Astrocyte (in vitro differentiated cells and primary cell): ENCODE data around the gene HECA.
"Not testable (repeated sequence)": the region's sequence is repeated elsewhere in the genome, so short reads cannot be mapped to it uniquely, and the experiment has no call there.

Source experiments
- EZH2 ChIP-seq: IDR thresholded peaks from 2 replicates; pipeline ENCODE4 v1.6.1; 2012; ENCODE audit warnings: mild to moderate bottlenecking, low read length, inconsistent platforms; ENCODE audit not compliant: insufficient read depth
- TF ChIP-seq, protein P1 (sequence below): IDR thresholded peaks from 2 replicates; pipeline ENCODE4 v1.5.1; 2011; ENCODE audit warnings: low read depth, mild to moderate bottlenecking, inconsistent platforms, low read length, moderate library complexity; ENCODE audit not compliant: insufficient read depth

DNA sequence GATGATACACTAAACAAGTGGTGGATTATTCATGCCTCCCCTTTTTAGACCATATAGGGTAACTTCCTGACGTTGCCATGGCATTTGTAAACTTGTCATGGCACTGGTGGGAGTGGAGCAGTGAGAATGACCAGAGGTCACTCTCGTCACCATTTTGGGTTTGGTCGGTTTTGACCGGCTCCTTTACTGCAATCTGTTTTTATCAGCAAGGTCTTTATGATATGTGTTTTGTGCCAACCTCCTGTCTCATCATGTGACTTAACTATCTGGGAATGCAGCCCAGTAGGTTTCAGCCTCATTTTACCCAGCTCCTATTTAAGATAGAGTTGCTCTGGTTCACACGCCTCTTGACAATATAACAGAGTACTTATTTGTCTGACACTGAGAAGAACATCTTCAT, 22.2 kb downstream of the HECA start:
- not testable (repeated sequence) for TF ChIP-seq EZH2
- TF ChIP-seq, protein P1, sequence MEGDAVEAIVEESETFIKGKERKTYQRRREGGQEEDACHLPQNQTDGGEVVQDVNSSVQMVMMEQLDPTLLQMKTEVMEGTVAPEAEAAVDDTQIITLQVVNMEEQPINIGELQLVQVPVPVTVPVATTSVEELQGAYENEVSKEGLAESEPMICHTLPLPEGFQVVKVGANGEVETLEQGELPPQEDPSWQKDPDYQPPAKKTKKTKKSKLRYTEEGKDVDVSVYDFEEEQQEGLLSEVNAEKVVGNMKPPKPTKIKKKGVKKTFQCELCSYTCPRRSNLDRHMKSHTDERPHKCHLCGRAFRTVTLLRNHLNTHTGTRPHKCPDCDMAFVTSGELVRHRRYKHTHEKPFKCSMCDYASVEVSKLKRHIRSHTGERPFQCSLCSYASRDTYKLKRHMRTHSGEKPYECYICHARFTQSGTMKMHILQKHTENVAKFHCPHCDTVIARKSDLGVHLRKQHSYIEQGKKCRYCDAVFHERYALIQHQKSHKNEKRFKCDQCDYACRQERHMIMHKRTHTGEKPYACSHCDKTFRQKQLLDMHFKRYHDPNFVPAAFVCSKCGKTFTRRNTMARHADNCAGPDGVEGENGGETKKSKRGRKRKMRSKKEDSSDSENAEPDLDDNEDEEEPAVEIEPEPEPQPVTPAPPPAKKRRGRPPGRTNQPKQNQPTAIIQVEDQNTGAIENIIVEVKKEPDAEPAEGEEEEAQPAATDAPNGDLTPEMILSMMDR, result not testable (repeated sequence)
